ENCODE measurements around the gene KRT28.

KRT28 gene, protein sequence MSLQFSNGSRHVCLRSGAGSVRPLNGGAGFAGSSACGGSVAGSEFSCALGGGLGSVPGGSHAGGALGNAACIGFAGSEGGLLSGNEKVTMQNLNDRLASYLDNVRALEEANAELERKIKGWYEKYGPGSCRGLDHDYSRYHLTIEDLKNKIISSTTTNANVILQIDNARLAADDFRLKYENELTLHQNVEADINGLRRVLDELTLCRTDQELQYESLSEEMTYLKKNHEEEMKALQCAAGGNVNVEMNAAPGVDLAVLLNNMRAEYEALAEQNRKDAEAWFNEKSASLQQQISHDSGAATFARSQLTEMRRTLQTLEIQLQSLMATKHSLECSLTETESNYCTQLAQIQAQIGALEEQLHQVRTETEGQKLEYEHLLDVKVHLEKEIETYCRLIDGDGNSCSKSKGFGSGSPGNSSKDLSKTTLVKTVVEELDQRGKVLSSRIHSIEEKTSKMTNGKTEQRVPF

DNA sequence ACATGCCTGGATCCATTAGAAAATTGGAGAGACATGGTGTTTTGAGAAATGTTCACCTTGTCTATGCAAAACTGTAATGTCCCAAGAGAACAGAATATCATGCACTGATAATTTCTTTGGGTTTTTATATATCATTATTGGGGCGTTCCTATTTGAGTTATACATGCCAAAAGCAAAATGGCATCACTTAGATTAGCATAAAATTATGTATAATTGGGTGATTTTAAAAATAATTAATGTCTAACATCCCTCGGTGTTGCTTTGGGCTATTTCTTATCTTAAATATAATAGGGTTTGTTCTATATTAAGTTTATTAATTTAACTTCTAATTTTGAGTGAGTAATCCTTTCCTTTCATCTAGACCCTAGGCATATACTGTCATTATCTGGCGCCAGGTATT lies at the start of gene KRT28:
Gene KRT28, minus strand, starts transcription at position 101 of the 400 bp plus-strand sequence. Its CDS starts 66 bp downstream, at position 35.
- Histone ChIP-seq H3K4me3 (no peak within 1 kb of the TSS), H3K9me3 (no peaks in the 10 kb centered on the region), H3K27me3 (ENCODE audit: low read depth) (peaks cover 44% of the 10 kb centered on the region), H3K36me3 (replicated peaks) (no peaks in the 10 kb centered on the region), H3K4me1 (no peaks in the 10 kb centered on the region)
- no peak for DNase-seq (ENCODE audit: low spot score in 2 of 2)
- in situ Hi-C loops (cut with MboI; ENCODE audit: low sequenced_read_pairs) = loop anchor here (5.0 kb wide), 1 partner anchor 862 kb away; no protein-coding TSS in a partner anchor

- Histone ChIP-seq H3K9me3 (no peaks in the 10 kb centered on the region), H3K36me3 (replicated peaks) (no peaks in the 10 kb centered on the region), H3K4me3 (no peak overlapping the region), H3K4me1 (peaks cover 9% of the 10 kb centered on the region), H3K27me3 (ENCODE audit: low read depth) (peaks cover 6% of the 10 kb centered on the region)
- no peak for DNase-seq (ENCODE audit: low spot score in 2 of 2)
- in situ Hi-C loops (cut with MboI; ENCODE audit: low sequenced_read_pairs) = no loop called here
These were observed 49.0 kb upstream of the KRT28 start for GRCh38 chr17:40848583-40849235.

DNA sequence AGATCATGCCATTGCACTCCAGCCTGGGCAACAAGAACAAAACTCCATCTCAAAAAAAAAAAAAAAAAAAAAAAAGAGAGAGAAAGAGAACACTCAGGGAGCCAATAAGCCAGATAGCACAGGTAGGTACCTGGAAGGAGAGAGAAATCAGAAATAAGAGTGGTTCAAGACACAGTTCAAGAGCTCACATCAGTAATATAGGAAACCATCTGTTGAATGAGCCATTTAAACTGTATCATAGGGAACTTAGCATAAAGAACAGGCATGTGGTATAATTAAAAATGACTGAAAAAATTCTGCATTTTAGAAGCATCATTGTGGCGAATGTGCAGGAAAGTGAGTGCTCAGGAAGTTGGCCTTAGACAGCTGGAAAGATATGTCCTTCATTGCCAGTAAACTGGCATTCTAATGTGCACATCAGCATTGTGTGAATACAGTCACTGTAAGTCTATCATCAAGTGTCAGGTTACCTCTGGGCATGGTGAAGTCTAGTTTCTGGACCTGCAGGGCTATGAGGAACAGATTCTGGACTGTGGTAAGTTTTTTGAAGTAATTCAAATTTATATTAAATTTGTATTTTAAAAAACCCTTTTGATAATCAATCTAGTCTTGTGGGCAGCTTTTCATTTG lies 46.9 kb upstream of the KRT28 start:
- H3K9me3 ChIP-seq = no peaks in the 10 kb centered on the region
- H3K36me3 ChIP-seq (replicated peaks) = no peaks in the 10 kb centered on the region
- no peaks in the 10 kb centered on the region for H3K4me1 ChIP-seq
- H3K27me3 ChIP-seq (ENCODE audit: low read depth) = peaks cover 9% of the 10 kb centered on the region
- H3K4me3 ChIP-seq = no peak overlapping the region
- no peak for DNase-seq (ENCODE audit: low spot score in 2 of 2)
- in situ Hi-C loops (cut with MboI; ENCODE audit: low sequenced_read_pairs) = no loop called here

- Histone ChIP-seq H3K4me3 (no peak overlapping the region), H3K9me3 (no peaks in the 10 kb centered on the region), H3K27me3 (ENCODE audit: low read depth) (peaks cover 9% of the 10 kb centered on the region), H3K4me1 (no peaks in the 10 kb centered on the region), H3K36me3 (replicated peaks) (no peaks in the 10 kb centered on the region)
- in situ Hi-C loops (cut with MboI; ENCODE audit: low sequenced_read_pairs) = no loop called here
- no peak for DNase-seq (ENCODE audit: low spot score in 2 of 2)
These were observed 44.9 kb upstream of the KRT28 start for GRCh38 chr17:40844671-40845107.

DNA sequence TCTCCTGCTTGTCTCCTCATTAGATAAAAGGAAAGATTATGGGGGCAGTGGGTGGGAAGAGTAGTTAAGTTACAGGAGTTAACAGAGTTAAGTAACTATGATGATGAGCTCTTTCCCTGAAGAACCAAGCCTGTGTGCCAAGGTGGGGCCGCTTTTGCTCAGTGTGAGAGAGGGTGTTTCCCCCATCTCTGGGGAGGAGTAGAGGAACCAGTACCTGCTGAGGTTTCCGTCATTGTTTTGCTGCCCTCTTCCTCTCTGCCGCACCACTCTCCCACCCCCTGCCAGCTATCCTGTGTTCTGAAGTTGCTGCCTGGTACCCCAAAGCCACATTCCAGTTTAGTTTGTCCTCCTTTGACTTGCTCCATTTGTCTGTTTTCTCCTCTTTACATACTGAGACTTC lies 43.5 kb upstream of the KRT28 start:
- no peak for DNase-seq (ENCODE audit: low spot score in 2 of 2)
- in situ Hi-C loops (cut with MboI; ENCODE audit: low sequenced_read_pairs) = no loop called here

DNA sequence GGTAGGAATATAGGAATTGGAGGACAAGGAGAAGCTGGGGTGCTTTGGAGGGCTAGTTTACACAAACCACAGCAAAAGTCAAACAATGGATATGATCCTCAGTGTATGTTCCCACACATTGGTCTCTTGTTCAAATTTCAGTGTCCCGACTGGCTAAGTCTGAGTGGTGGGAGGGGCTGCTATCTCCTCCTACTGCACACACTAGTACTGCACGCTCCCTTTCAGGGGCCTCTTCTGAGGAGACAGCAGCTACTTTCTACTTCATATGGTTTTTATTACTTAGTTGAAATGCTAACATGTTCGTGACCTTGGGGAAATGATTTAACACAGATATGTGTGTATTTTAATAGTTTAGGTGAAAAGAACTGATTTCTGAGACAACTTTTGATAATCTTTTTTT lies 41.5 kb upstream of the KRT28 start:
- in situ Hi-C loops (cut with MboI; ENCODE audit: low sequenced_read_pairs) = no loop called here
- DNase-seq (ENCODE audit: low spot score in 2 of 2) = no peak

More for the DNA sequence above, 43.5 kb upstream of the KRT28 start:
- H3K27me3 ChIP-seq (ENCODE audit: low read depth) = peaks cover 9% of the 10 kb centered on the region
- no peaks in the 10 kb centered on the region for H3K36me3 ChIP-seq (replicated peaks)
- H3K9me3 ChIP-seq = no peaks in the 10 kb centered on the region
- no peak overlapping the region for H3K4me3 ChIP-seq
- no peaks in the 10 kb centered on the region for H3K4me1 ChIP-seq

DNA sequence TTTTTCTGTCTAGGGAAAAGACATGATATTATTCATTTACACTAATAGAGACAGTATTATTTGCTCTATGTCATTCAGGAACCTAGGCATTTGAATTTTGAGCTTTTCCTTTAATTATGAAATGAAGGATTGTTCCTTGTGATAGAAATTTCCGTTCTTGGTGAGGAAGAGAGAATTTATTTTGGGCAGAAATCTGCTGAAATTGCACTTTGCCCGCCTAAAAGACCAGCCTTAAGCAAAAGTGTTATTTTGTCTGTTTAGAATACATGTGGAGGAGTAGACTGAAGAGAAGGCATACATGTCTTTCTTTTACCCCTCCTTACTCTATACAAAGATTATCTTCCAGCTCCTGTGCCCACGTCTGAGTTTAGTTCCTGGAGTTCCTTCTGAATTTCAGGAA lies 39.4 kb upstream of the KRT28 start:
- DNase-seq (ENCODE audit: low spot score in 2 of 2) = no peak
- Histone ChIP-seq H3K36me3 (replicated peaks) (no peaks in the 10 kb centered on the region), H3K4me1 (no peaks in the 10 kb centered on the region), H3K4me3 (no peak overlapping the region), H3K9me3 (no peaks in the 10 kb centered on the region), H3K27me3 (ENCODE audit: low read depth) (0 out of 2 replicates have a peak, but pooled peaks cover 3% of the 10 kb centered on the region)
- in situ Hi-C loops (cut with MboI; ENCODE audit: low sequenced_read_pairs) = no loop called here

More for the DNA sequence above, 41.5 kb upstream of the KRT28 start:
- H3K4me1 ChIP-seq = no peaks in the 10 kb centered on the region
- peaks cover 9% of the 10 kb centered on the region for H3K27me3 ChIP-seq (ENCODE audit: low read depth)
- H3K36me3 ChIP-seq (replicated peaks) = no peaks in the 10 kb centered on the region
- H3K9me3 ChIP-seq = no peaks in the 10 kb centered on the region
- H3K4me3 ChIP-seq = no peak overlapping the region

DNA sequence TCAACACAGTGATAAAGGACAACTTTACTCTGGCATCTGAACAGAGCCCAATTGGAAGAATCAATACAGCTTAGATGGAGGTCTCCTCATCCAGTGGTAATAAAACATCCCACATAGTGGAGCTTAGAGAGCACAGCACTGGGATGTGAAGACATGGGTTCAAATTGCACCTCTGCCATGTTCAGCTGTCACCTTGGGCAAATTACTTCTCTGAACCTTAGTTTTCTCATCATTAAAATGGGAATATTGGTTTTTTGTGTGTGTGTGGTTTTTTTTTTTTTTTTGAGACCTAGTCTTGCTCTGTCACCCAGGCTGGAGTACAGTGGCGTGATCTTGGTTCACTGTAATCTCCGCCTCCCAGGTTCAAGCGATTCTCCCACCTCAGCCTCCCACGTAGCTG lies 36.3 kb upstream of the KRT28 start:
- no peaks in the 10 kb centered on the region for H3K27me3 ChIP-seq (ENCODE audit: low read depth)

DNA sequence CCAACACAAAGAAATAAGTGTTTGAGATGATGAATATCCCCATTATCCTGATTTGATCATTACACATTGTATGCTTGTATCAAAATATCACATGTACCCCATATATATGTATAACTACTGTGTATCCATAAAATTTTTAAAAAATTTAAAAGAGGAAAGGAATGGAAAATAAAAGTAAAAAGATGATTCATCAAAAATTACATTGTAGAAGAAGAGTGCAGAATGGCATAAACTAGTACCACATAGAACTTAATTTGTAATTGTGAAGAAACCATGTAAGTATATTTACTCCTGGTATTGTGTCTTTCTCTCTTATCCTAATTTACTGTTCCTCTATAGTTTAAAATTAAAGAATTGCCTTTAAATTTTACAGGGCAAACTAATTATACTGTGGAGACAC lies 34.1 kb upstream of the KRT28 start:
- Histone ChIP-seq H3K4me3 (no peak overlapping the region), H3K36me3 (replicated peaks) (no peaks in the 10 kb centered on the region), H3K27me3 (ENCODE audit: low read depth) (no peaks in the 10 kb centered on the region), H3K4me1 (peaks cover 10% of the 10 kb centered on the region), H3K9me3 (no peaks in the 10 kb centered on the region)
- in situ Hi-C loops (cut with MboI; ENCODE audit: low sequenced_read_pairs) = no loop called here
- no peak for DNase-seq (ENCODE audit: low spot score in 2 of 2)

More for the DNA sequence above, 36.3 kb upstream of the KRT28 start:
- in situ Hi-C loops (cut with MboI; ENCODE audit: low sequenced_read_pairs) = no loop called here
- Histone ChIP-seq H3K36me3 (replicated peaks) (no peaks in the 10 kb centered on the region), H3K9me3 (no peaks in the 10 kb centered on the region), H3K4me3 (no peak overlapping the region), H3K4me1 (peaks cover 10% of the 10 kb centered on the region)
- no peak for DNase-seq (ENCODE audit: low spot score in 2 of 2)

GRCh38 chr17:40832840-40833239 lies 33.1 kb upstream of the KRT28 start:
- H3K9me3 ChIP-seq = no peaks in the 10 kb centered on the region
- no peaks in the 10 kb centered on the region for H3K36me3 ChIP-seq (replicated peaks)
- no peak overlapping the region for H3K4me3 ChIP-seq
- in situ Hi-C loops (cut with MboI; ENCODE audit: low sequenced_read_pairs) = no loop called here
- H3K4me1 ChIP-seq = peaks cover 17% of the 10 kb centered on the region
- peak; percentile 46 to 66 for DNase-seq (ENCODE audit: low spot score in 2 of 2)
- H3K27me3 ChIP-seq (ENCODE audit: low read depth) = no peaks in the 10 kb centered on the region

- no peaks in the 10 kb centered on the region for H3K27me3 ChIP-seq (ENCODE audit: low read depth)
- in situ Hi-C loops (cut with MboI; ENCODE audit: low sequenced_read_pairs) = no loop called here
These were observed 30.5 kb upstream of the KRT28 start for GRCh38 chr17:40830085-40830776.

DNA sequence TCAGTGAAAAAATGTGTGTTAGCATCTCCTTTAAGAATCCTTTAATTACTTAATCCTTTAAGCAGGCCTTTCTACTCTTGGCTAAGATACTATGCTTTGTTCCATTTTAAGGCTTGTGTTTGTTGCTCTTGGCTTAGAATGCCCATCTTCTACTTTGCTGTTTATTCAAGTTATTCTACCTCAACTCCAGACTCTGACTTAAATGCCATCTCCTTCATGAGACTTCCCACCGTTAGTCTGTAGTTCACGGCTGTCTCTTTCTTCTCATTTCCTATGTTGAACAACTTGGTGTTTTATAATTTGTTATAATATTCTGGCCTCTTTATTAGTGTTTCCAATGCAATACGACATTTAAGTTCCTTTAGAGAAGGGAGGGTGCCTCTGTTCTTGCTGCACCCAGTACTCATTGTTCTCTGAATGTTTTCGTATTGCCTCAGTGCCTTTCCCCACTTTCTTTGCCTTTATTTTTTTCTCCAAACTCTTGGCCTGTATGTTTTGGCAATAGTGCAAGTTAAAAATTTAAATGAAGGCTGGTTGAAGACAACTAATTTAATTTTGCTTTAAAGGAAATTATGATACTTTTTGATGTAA lies 28.8 kb upstream of the KRT28 start:
- Histone ChIP-seq H3K9me3 (no peaks in the 10 kb centered on the region), H3K36me3 (replicated peaks) (no peaks in the 10 kb centered on the region; the same call in 1 of the 2 replicates), H3K4me1 (peaks cover 18% of the 10 kb centered on the region), H3K27me3 (ENCODE audit: low read depth) (no peaks in the 10 kb centered on the region), H3K4me3 (no peak overlapping the region)
- in situ Hi-C loops (cut with MboI; ENCODE audit: low sequenced_read_pairs) = no loop called here
- DNase-seq (ENCODE audit: low spot score in 2 of 2) = no peak

More at GRCh38 chr17:40830085-40830776, 30.5 kb upstream of the KRT28 start:
- Histone ChIP-seq H3K36me3 (replicated peaks) (no peaks in the 10 kb centered on the region), H3K9me3 (no peaks in the 10 kb centered on the region), H3K4me3 (no peak overlapping the region), H3K4me1 (peaks cover 18% of the 10 kb centered on the region)
- DNase-seq (ENCODE audit: low spot score in 2 of 2) = no peak
